Stromal cell of bone marrow (primary cell): ENCODE data around the gene TSC22D3.
A peak's percentile ranks its signal among the peaks of the same experiment; 100 is the strongest.
"Not testable (repeated sequence)": the region's sequence is repeated elsewhere in the genome, so short reads cannot be mapped to it uniquely, and the experiment has no call there.

Experiments
- DNase-seq: peaks from one replicate; pipeline ENCODE4 v3.0.0-alpha.2; 2012; ENCODE audit warnings: low read depth

The TSC22D3 gene

DNA sequence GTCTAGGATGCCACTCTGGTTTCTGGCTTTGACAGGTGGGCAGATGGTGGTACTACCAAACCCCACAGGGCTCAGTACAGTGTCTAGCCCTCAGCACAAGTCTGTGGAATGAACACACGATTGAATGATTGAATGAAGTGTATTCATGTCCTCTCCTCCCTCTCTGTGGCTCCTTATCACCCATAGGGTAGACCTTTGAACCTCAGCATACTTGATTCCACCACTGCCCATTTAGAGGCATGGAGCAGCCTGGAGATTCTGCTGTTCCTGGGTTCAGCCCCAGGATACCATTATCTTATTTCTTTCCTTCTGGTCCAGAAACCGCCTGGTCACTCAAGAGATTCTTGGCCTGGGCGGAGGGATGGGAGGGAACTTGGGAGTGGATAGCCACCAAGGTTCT lies 93.3 kb downstream of the TSC22D3 start:
- DNase-seq: no peak

GRCh38 chrX:107678957-107679740 lies 96.4 kb downstream of the TSC22D3 start:
- peak; percentile 67 for DNase-seq

DNA sequence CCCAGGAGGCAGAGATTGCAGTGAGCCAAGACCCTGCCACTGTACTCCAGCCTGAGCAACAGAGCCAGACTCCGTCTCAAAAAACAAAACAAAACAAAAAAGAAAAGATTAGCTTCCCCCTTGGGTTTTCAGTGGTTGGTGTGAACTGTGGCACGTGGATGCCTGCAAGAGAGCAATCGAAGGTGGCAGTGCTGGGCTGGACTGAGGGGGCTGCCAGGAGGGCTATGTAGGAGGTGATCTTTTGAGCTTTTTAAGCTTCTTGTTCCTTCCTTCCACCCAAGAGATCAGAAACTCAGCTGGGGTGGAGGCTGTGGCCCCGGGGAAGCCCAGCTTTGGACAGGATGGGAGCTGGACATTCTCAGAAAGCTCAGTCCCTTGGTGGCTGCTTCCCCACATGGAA lies 97.7 kb downstream of the TSC22D3 start:
- no peak for DNase-seq

DNA sequence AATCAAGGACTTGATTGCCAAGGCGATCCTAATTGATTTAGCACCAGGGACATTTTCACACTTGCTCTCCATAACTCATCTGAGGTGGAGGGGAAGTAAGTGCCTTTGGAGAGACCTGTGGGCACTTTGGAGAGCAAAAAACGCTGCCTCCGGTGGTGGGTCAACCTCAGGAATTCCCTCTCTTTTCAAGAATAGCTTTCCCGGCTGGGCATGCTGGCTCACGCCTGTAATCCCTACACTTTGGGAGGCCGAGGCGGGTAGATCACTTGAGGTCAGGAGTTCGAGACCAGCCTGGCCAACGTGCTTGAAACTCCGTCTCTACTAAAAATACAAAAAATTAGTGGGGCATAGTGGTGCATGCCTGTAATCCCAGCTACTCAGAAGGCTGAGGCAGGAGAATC lies 98.1 kb downstream of the TSC22D3 start:
- DNase-seq: no peak

- DNase-seq: peak; percentile 81
These were observed 98.8 kb downstream of the TSC22D3 start for GRCh38 chrX:107676559-107677378.

DNA sequence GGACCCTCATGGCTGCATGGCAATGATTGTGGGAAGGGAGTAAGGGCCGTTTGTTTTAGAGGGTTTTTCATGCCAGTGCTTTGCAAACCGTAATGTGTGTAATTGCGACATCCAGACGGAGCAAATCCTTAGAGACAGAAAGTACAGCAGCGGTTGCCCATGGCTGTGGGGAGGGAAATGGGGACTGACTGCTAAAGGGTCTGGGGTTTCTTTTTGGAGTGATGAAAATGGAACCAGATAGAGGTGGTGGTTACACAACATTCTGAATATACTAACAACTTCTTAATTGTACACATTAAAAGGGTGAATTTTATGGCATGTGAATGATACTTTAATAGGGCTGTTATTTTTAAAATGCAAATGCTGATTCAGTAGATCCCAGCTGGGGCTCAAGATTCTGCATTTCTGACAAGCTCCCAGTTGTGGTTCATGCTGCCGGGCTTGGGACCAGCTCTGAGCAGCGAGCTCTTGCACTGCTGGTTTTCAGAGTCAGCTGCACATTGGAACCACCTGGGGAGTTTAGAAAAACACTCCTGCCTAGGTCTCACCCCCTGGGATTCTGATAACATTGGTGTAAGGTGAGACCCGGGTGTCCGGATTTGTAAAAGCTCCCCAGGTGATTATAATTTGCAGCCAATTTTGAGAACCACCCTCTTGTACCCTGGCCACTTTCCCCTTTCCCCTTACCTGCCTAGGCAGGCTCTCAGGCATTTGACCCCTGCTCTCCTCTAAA lies 99.6 kb downstream of the TSC22D3 start:
- DNase-seq: no peak

DNA sequence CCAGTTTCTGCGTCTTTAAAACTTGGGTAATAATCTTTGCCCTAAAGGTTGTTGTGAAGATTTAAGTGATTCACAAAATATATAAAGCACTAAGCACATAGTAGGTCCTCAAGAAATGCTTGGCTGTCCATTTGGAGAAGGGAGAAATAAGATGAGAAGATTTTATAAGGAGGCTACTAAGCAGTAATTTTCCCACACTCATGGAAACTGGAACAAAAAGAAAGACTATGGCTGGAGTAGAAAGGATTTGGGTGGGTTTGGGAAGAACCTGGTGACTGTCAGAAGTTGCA lies 100.3 kb downstream of the TSC22D3 start:
- DNase-seq: no peak

DNA sequence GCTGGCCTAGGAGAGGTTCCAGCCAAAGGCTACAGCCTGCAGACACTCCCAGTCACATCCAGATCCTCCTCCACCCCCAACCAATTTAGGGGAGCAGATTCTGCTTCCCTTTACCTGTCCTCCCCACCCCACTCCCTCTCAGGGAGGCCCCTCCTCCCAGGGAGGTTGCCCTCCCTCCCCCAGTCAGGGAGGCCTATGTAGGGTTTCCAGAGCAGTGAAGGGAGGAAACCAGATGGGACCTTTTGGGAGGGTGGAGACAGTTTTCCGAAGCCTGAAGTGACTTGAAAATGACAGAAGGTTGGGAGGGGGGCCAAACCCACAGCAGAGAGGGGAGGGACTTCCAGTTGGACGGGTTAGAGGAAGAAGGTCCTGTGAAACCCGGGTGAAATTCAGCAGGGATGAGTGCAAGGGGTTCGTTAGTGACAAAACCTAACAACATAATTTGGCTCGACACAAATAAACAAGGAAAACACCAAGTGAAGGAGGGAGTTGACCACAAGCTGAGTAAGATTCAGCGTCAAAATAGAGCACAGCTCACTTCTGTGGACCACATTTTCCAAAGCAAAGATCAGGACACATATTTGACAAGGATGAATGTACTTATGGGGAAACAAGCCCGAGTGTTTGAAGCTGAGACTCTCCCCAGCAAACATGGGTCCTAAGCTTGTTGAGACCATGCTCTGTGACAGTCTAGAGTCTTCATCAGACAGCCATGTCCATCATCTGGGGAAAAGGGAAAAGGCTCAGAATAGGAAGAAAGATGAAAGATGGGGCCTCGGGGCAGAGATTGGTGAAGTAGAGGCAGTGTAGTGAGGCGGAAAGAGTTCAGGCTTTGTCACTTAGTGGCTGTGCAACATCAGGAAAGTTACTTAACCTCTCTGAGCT lies 100.9 kb downstream of the TSC22D3 start:
- no peak for DNase-seq

GRCh38 chrX:107673933-107674479 lies 101.6 kb downstream of the TSC22D3 start:
- DNase-seq: no peak

GRCh38 chrX:107673431-107673830 lies 102.2 kb downstream of the TSC22D3 start:
- DNase-seq: no peak

- no peak for DNase-seq
These were observed 102.6 kb downstream of the TSC22D3 start for GRCh38 chrX:107672955-107673378.

DNA sequence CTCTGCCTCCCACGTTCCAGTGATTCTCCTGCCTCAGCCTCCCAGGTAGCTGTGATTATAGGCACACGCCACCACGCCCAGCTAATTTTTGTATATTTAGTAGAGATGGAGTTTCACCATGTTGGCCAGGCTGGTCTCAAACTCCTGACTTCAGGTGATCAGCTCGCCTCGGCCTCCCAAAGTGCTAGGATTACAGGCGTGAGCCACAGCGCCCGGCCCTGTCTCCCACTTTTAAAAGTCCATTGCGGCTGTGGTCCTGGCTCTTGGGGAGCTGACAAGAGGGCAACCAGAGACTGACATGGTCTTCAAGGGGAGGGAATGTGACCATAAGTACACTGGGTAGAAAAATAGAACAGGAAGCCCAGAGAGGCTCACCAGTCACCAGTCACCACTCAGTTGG lies 104.3 kb downstream of the TSC22D3 start:
- not testable (repeated sequence) for DNase-seq

DNA sequence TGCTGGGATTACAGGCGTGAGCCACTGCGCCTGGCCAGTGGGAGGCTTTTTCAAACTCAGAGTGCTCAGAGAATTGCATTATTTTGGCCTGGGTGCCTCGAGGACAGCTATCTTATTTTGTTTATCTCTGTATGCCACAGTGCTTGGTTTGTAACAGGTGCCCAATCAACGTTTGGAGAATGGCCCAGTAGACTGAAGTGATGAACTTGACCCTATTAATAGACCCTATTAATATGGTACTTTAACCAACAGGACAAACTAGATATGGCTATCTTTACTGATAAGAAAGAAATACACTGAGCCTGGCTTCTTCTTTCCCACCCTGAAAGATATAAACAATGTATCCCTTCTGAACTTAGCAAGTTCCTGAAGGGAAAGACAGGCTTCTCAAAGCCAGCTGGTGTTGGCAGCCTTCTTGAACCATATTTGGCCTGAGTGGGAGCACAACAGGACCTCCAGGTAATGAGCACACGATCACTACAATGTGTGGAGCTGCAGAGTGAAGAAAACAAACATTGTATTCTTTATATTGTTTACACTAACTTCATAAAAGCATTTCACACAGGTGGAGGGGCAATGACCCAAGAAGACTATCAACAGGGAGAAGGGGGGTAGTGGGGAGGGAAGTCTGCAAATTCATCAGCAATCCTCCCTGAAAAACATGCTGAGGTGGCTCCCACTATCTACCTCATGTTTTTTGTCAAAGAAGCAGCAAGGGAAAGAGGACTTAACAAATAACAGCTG lies 105.5 kb downstream of the TSC22D3 start:
- no peak for DNase-seq

DNA sequence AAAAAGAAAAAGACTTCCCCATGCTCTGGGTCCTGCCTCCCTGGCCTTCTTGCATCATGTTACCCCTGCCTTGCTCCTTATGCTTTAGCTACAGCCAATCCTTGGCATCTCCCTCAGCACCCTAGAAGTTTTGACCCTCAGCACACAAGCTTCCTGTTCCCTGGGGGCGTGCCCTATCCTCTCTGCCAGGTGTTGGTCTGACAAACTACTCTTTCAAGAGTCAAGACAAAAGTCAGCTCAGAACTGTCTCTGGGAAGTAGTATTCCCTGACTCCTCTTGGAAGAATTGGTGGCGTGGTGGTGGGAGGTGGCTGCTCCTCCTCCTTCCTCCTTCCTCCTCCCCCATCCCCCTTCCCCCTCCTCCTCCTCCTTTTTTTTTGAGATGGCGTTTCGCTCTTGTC lies 106.3 kb downstream of the TSC22D3 start:
- no peak for DNase-seq

DNA sequence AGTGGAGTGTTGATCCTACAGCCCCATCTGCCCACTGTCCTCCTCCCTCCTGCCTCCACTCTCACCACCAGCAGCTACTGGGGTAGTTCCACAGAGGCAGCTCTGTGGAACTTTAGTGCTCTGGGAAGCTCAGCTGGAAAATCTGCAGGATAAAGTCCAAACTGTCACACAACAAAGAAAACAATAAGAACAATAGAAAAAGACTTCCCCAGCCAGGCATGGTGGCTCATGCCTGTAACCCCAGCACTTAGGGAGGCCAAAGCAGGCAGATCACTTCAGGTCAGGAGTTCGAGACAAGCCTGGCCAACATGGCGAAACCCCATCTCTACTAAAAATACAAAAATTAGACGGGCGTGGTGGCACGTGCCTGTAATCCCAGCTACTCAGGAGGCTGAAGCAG lies 106.9 kb downstream of the TSC22D3 start:
- DNase-seq: not testable (repeated sequence)

DNA sequence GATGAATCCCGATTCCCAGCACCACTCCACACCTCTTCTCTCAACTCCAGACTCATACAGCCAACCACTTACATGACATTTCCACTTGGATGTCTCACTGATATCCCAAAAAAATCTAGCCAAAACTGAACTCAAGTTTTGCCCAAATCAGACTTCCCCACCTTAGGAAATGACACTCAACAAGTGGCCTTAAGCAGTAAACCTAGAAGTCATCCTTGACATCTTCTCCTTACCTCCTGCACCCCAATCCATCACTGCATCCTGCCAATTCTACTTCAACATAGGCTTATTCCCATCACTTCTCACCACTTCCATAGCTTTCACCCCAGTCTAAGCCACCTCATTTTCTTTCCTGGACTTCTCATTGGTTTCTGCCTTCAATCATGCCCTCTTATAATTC lies 108.2 kb downstream of the TSC22D3 start:
- no peak for DNase-seq

- DNase-seq: no peak
These were observed 108.7 kb downstream of the TSC22D3 start for GRCh38 chrX:107666931-107667330.
